Breast epithelium (tissue), 3 donors: ENCODE measurements around the gene SNCAIP.

Experiments
- CTCF ChIP-seq, 3 donors: fragments of 450-650 bp; IDR thresholded peaks; one replicate each; pipeline ENCODE4 v1.5.1; 2016 to 2017; ENCODE audit warnings: antibody characterized with exemption in 3 of 3, mild to moderate bottlenecking in 3 of 3, moderate library complexity in 3 of 3
- POLR2A ChIP-seq: fragments of 450-650 bp; IDR thresholded peaks from one replicate; pipeline ENCODE4 v1.6.1; 2016; ENCODE audit warnings: antibody characterized with exemption, mild to moderate bottlenecking, moderate library complexity
- POLR2AphosphoS5 ChIP-seq, 3 donors: sonication (generic); formaldehyde crosslinking; IDR thresholded peaks; one replicate each; pipeline ENCODE4 v1.6.1; 2017; ENCODE audit warnings: antibody characterized with exemption in 3 of 3

GRCh38 chr5:122457178-122457826, 145.3 kb downstream of the SNCAIP start:
- TF ChIP-seq CTCF (IDR thresholded peaks at IDR 0.05), result no peak
- TF ChIP-seq POLR2A, result no peak
- no peak for TF ChIP-seq POLR2AphosphoS5 (IDR thresholded peaks at IDR 0.05)
